DMS153 (cell line): ENCODE data around the gene OVCA2.

ENCODE experiments used
- DNase-seq: peaks from one replicate; lab custom pipeline; 2025; lab: John Stamatoyannopoulos, UW

Gene OVCA2

GRCh38 chr17:2054512-2055291 is 12.9 kb downstream of the OVCA2 start, which contains the start of gene HIC1:
Gene HIC1, plus strand, starts transcription at chr17:2055103. Its CDS starts 1,588 bp downstream, at chr17:2056691.
- DNase-seq, result peak; percentile 9

GRCh38 chr17:2055292-2056205 is 13.7 kb downstream of the OVCA2 start:
- no peak for DNase-seq

- DNase-seq, result no peak
These were observed 14.7 kb downstream of the OVCA2 start for GRCh38 chr17:2056206-2057174.

GRCh38 chr17:2057175-2057759 is 15.4 kb downstream of the OVCA2 start:
- DNase-seq, result no peak

GRCh38 chr17:2057760-2058585 is 16.2 kb downstream of the OVCA2 start:
- no peak for DNase-seq

- DNase-seq, result no peak
These were observed 17.0 kb downstream of the OVCA2 start for GRCh38 chr17:2058586-2059546.

GRCh38 chr17:2059547-2060384 is 17.9 kb downstream of the OVCA2 start:
- no peak for DNase-seq

- no peak for DNase-seq
These were observed 18.5 kb downstream of the OVCA2 start for GRCh38 chr17:2060385-2060658.

GRCh38 chr17:2060681-2061440 is 19.0 kb downstream of the OVCA2 start:
- DNase-seq, result no peak

GRCh38 chr17:2061441-2061958 is 19.7 kb downstream of the OVCA2 start:
- DNase-seq, result no peak

GRCh38 chr17:2062571-2063183 is 20.9 kb downstream of the OVCA2 start:
- no peak for DNase-seq

- DNase-seq, result no peak
These were observed 21.7 kb downstream of the OVCA2 start for GRCh38 chr17:2063261-2064146.

GRCh38 chr17:2064147-2064489 is 22.3 kb downstream of the OVCA2 start:
- no peak for DNase-seq

GRCh38 chr17:2064520-2064971 is 22.7 kb downstream of the OVCA2 start:
- no peak for DNase-seq

- no peak for DNase-seq
These were observed 23.4 kb downstream of the OVCA2 start for GRCh38 chr17:2064980-2065785.
